ENCODE data around the gene LMLN.

DNA sequence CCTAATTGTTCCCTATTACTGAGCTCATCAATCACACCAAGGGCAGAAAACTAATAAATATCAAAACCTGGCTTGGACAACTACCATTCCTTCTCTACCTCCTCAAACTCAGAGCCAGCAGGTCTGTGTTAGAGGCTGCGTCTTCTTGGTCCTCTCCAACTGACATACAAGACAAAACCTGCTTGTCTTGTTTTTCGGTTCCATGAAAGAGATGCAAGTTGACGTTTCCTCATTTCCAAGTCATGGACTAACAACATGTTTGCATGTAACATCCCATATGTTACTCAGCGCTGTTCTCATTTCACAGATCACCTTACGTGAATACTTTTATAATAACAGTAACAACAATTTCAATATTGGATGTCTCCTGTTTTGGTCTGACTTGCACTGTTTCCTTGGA, 110.9 kb downstream of the LMLN start:
- TF ChIP-seq, protein P1, sequence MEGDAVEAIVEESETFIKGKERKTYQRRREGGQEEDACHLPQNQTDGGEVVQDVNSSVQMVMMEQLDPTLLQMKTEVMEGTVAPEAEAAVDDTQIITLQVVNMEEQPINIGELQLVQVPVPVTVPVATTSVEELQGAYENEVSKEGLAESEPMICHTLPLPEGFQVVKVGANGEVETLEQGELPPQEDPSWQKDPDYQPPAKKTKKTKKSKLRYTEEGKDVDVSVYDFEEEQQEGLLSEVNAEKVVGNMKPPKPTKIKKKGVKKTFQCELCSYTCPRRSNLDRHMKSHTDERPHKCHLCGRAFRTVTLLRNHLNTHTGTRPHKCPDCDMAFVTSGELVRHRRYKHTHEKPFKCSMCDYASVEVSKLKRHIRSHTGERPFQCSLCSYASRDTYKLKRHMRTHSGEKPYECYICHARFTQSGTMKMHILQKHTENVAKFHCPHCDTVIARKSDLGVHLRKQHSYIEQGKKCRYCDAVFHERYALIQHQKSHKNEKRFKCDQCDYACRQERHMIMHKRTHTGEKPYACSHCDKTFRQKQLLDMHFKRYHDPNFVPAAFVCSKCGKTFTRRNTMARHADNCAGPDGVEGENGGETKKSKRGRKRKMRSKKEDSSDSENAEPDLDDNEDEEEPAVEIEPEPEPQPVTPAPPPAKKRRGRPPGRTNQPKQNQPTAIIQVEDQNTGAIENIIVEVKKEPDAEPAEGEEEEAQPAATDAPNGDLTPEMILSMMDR (IDR thresholded peaks at IDR 0.05) = no peak
- no peak for TF ChIP-seq POLR2A (IDR thresholded peaks at IDR 0.05)
